Upper lobe of right lung (tissue), 1 donor: ENCODE data around the gene HS3ST6. TPM values are rescaled to one million over a fixed set of nuclear protein-coding genes. Genes with fewer than 3 reads are reported as not detected.
A peak's percentile ranks its signal among the peaks of the same experiment; 100 is the strongest.
"Not testable (repeated sequence)": the region's sequence is repeated elsewhere in the genome, so short reads cannot be mapped to it uniquely, and the experiment has no call there.

Experiments used
- ATAC-seq: fragments of 200-7000 bp; cut with Tn5 transposase; one replicate; pipeline ENCODE4 v1.9.1; 2020; ENCODE audit warnings: mild to moderate bottlenecking, moderate library complexity
- DNase-seq: peaks from one replicate; pipeline ENCODE4 v3.0.0-alpha.2; 2020
- H3K27ac ChIP-seq: fragments of 200-600 bp; one replicate; pipeline ENCODE4 v1.8.0; 2022
- H3K27me3 ChIP-seq: fragments of 200-600 bp; one replicate; pipeline ENCODE4 v1.8.0; 2022; ENCODE audit warnings: mild to moderate bottlenecking
- H3K36me3 ChIP-seq: fragments of 200-600 bp; one replicate; pipeline ENCODE4 v1.8.0; 2022
- H3K4me1 ChIP-seq: fragments of 200-600 bp; one replicate; pipeline ENCODE4 v1.8.0; 2022
- H3K4me3 ChIP-seq: fragments of 200-600 bp; one replicate; pipeline ENCODE4 v1.8.0; 2022; ENCODE audit warnings: mild to moderate bottlenecking
- H3K9me3 ChIP-seq: fragments of 200-600 bp; one replicate; pipeline ENCODE4 v1.8.0; 2022
- CTCF ChIP-seq: fragments of 200-600 bp; IDR thresholded peaks from one replicate; pipeline ENCODE4 v1.8.0; 2022; ENCODE audit warnings: antibody characterized with exemption
- intact Hi-C: fragments of 100-400 bp; cut with DNase I; formaldehyde crosslinking; loops from one replicate; pipeline ENCODE4 v1.11.0; 2022
- total RNA-seq: library from RNA; stranded (reverse); fragmentation: NEBNext Ultra II Directional; extraction: Animal tissue kit (Norgen Biotek cat#: 25700); gene quantifications from one replicate; pipeline ENCODE4 v1.2.1, GENCODE V29; 2021
- donor health status: DM: no; HTN: yes; CAD: no; lungs with severe emphysema.

The HS3ST6 gene
- total RNA-seq, 1 donor from 2014 or later, result not detected

- Histone ChIP-seq H3K9me3 (no peaks in the 10 kb centered on the region), H3K27ac (peak overlapping the region; percentile 91), H3K4me3 (peak overlapping the region; percentile 93), H3K27me3 (no peaks in the 10 kb centered on the region), H3K4me1 (peaks cover 19% of the 10 kb centered on the region), H3K36me3 (peaks cover 27% of the 10 kb centered on the region)
- intact Hi-C loops, result no loop called here
- TF ChIP-seq CTCF, result no peak
- ATAC-seq, result peak; percentile 1
- peak; percentile 69 for DNase-seq
These were observed 40.6 kb upstream of the HS3ST6 start for GRCh38 chr16:1958715-1959268.

- ATAC-seq, H3K27ac ChIP-seq, H3K4me3 ChIP-seq, intact Hi-C loops, H3K9me3 ChIP-seq, H3K27me3 ChIP-seq: not testable (repeated sequence)
- Histone ChIP-seq H3K36me3 (peaks cover 27% of the 10 kb centered on the region), H3K4me1 (peaks cover 19% of the 10 kb centered on the region)
- DNase-seq, result peak; percentile 67
These were observed 39.9 kb upstream of the HS3ST6 start for GRCh38 chr16:1958143-1958491.

- H3K4me3 ChIP-seq, intact Hi-C loops, H3K27ac ChIP-seq, ATAC-seq, H3K9me3 ChIP-seq, DNase-seq, H3K27me3 ChIP-seq: not testable (repeated sequence)
- peaks cover 18% of the 10 kb centered on the region for H3K4me1 ChIP-seq
- peaks cover 22% of the 10 kb centered on the region for H3K36me3 ChIP-seq
These were observed 39.4 kb upstream of the HS3ST6 start for GRCh38 chr16:1957434-1958142.

- H3K36me3 ChIP-seq, result no peaks in the 10 kb centered on the region
- no peaks in the 10 kb centered on the region for H3K27me3 ChIP-seq
- peak; percentile 64 for DNase-seq
- H3K27ac ChIP-seq, result no peak overlapping the region
- no peak for ATAC-seq
- peaks cover under 1% of the 10 kb centered on the region for H3K4me1 ChIP-seq
- H3K4me3 ChIP-seq, result no peak overlapping the region
- H3K9me3 ChIP-seq, result no peaks in the 10 kb centered on the region
- TF ChIP-seq CTCF, result no peak
- intact Hi-C loops, result no loop called here
These were observed 35.5 kb upstream of the HS3ST6 start for GRCh38 chr16:1953734-1954133.

GRCh38 chr16:1950559-1950958 lies 32.3 kb upstream of the HS3ST6 start:
- ATAC-seq, result no peak
- DNase-seq, result no peak

GRCh38 chr16:1950047-1950446 lies 31.8 kb upstream of the HS3ST6 start:
- intact Hi-C loops, result no loop called here
- no peak for ATAC-seq
- no peak overlapping the region for H3K27ac ChIP-seq
- DNase-seq, result no peak
- no peak for TF ChIP-seq CTCF
- H3K27me3 ChIP-seq, result no peaks in the 10 kb centered on the region
- no peaks in the 10 kb centered on the region for H3K4me1 ChIP-seq
- H3K9me3 ChIP-seq, result no peaks in the 10 kb centered on the region
- H3K4me3 ChIP-seq, result no peak overlapping the region
- H3K36me3 ChIP-seq, result no peaks in the 10 kb centered on the region

More at GRCh38 chr16:1950559-1950958, 32.3 kb upstream of the HS3ST6 start:
- no peaks in the 10 kb centered on the region for H3K27me3 ChIP-seq
- H3K4me1 ChIP-seq, result no peaks in the 10 kb centered on the region
- intact Hi-C loops, result no loop called here
- H3K4me3 ChIP-seq, result no peak overlapping the region
- no peaks in the 10 kb centered on the region for H3K36me3 ChIP-seq
- H3K27ac ChIP-seq, result no peak overlapping the region
- no peak for TF ChIP-seq CTCF
- no peaks in the 10 kb centered on the region for H3K9me3 ChIP-seq
